GM19467 (cell line): Measurements from ENCODE around the gene SLC6A11.

Source experiments
- ATAC-seq: cut with Tn5 transposase; IDR thresholded peaks from one replicate; pipeline ENCODE4 v1.9.1; 2021; ENCODE audit warnings: mild to moderate bottlenecking, moderate library complexity; ENCODE audit not compliant: unreplicated experiment

Gene SLC6A11

GRCh38 chr3:10928407-10928960, 112.5 kb downstream of the SLC6A11 start:
- ATAC-seq = no peak

GRCh38 chr3:10928961-10929471, 113.0 kb downstream of the SLC6A11 start:
- ATAC-seq = no peak

- no peak for ATAC-seq
Observed at GRCh38 chr3:10929978-10930665, 114.1 kb downstream of the SLC6A11 start.

GRCh38 chr3:10930666-10931040, 114.6 kb downstream of the SLC6A11 start:
- ATAC-seq = no peak

GRCh38 chr3:10932596-10932995, 116.6 kb downstream of the SLC6A11 start:
- no peak for ATAC-seq

GRCh38 chr3:10933021-10933420, 117.0 kb downstream of the SLC6A11 start:
- no peak for ATAC-seq

- no peak for ATAC-seq
Observed at GRCh38 chr3:10933470-10933804, 117.4 kb downstream of the SLC6A11 start.

GRCh38 chr3:10933805-10934481, 117.9 kb downstream of the SLC6A11 start:
- no peak for ATAC-seq

- no peak for ATAC-seq
Observed at GRCh38 chr3:10935028-10935427, 119.0 kb downstream of the SLC6A11 start.

- no peak for ATAC-seq
Observed at GRCh38 chr3:10935846-10936631, 120.0 kb downstream of the SLC6A11 start.

- ATAC-seq = no peak
Observed at GRCh38 chr3:10936686-10937085, 120.7 kb downstream of the SLC6A11 start.

- ATAC-seq = no peak
Observed at GRCh38 chr3:10937141-10937825, 121.3 kb downstream of the SLC6A11 start.

GRCh38 chr3:10939556-10939955, 123.5 kb downstream of the SLC6A11 start:
- no peak for ATAC-seq

GRCh38 chr3:10940106-10940505, 124.1 kb downstream of the SLC6A11 start:
- no peak for ATAC-seq

- no peak for ATAC-seq
Observed at GRCh38 chr3:10941972-10942371, 125.9 kb downstream of the SLC6A11 start.

- no peak for ATAC-seq
Observed at GRCh38 chr3:10942690-10943205, 126.7 kb downstream of the SLC6A11 start.

GRCh38 chr3:10944866-10945265, 128.8 kb downstream of the SLC6A11 start:
- ATAC-seq = no peak

GRCh38 chr3:10945683-10946287, 129.8 kb downstream of the SLC6A11 start:
- ATAC-seq = no peak

- ATAC-seq = no peak
Observed at GRCh38 chr3:10946526-10946925, 130.5 kb downstream of the SLC6A11 start.

- no peak for ATAC-seq
Observed at GRCh38 chr3:10948326-10948725, 132.3 kb downstream of the SLC6A11 start.
